ENCODE measurements around the gene CHP2. TPM values are rescaled to one million over a fixed set of nuclear protein-coding genes. Genes with fewer than 3 reads are reported as not detected.

CHP2 gene
- total and polyA plus RNA-seq, 2 donors (not counting 3 experiments of a cell fraction or from before 2014, with no cell fraction given): not detected

DNA sequence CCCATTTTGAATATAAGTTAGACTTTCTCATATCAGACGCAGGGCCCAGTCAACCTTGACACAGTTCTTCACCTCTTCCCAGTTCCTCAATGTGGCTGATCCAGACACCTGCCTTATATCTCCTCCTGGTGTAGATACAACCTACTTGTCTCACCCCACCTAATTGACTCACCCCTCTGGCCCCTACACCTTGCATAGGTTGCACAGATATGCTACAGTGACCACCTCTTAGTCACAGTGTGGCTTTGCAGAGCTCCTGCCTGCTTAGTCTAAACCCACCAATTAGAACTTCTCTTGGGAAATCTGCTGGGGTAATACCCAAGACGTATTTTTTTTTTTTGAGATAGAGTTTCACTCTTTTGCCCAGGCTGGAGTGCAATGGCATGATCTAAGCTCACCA is 16.8 kb downstream of the CHP2 start:
- no peak for TF ChIP-seq JUN (IDR thresholded peaks at IDR 0.05; ENCODE audit: borderline replicate concordance, insufficient read depth, insufficient read length, low read depth)
- dilution Hi-C loops (cut with MboI; ENCODE audit: extremely low pct_ligation_motif_present, low sequenced_read_pairs): no loop called here
- Histone ChIP-seq H4K20me1 (replicated peaks; ENCODE audit: control insufficient read depth, extremely low read depth, insufficient read depth, low read length) (no peaks in the 10 kb centered on the region), H3K27ac (ENCODE audit: insufficient read depth, low read depth, low read length) (no peak overlapping the region), H2AFZ (ENCODE audit: low read depth, low read length) (no peak overlapping the region), H3K4me3 (replicated peaks in 1 of 3; ENCODE audit: insufficient read depth in 1 of 3, low read depth in 1 of 3, low read length in 3 of 3) (no peak overlapping the region), H3K4me2 (ENCODE audit: insufficient read depth, low read length) (no peak overlapping the region), H3K9me1 (replicated peaks; ENCODE audit: control insufficient read depth, extremely low read depth, insufficient read depth, low read length) (no peaks in the 10 kb centered on the region), H3K36me3 (ENCODE audit: control insufficient read depth in 2 of 2, extremely low read depth in 1 of 2, insufficient read depth in 2 of 2, low read length in 2 of 2) (no peaks in the 10 kb centered on the region), H3K27me3 (ENCODE audit: control insufficient read depth in 2 of 2, insufficient read depth in 2 of 2, low read length in 2 of 2) (no peaks in the 10 kb centered on the region), H3K9ac (replicated peaks; ENCODE audit: extremely low read depth, insufficient read depth, low read length) (no peak overlapping the region), H3K79me2 (ENCODE audit: control insufficient read depth, insufficient read depth, low read length) (no peaks in the 10 kb centered on the region), H3K4me1 (ENCODE audit: control insufficient read depth, extremely low read depth, insufficient read depth, low read length) (no peaks in the 10 kb centered on the region), H3K9me3 (replicated peaks; ENCODE audit: control insufficient read depth, insufficient read depth, low read length) (no peaks in the 10 kb centered on the region)
- intact Hi-C loops (cut with micrococcal nuclease): no loop called here
- ChIA-PET CTCF (no interaction called here), POLR2A (no interaction called here)
- BruUV-seq (replicated peaks): no TSS peak
- FAIRE-seq: no peak
- DNase-seq (ENCODE audit: low read depth, low spot score): no peak

DNA sequence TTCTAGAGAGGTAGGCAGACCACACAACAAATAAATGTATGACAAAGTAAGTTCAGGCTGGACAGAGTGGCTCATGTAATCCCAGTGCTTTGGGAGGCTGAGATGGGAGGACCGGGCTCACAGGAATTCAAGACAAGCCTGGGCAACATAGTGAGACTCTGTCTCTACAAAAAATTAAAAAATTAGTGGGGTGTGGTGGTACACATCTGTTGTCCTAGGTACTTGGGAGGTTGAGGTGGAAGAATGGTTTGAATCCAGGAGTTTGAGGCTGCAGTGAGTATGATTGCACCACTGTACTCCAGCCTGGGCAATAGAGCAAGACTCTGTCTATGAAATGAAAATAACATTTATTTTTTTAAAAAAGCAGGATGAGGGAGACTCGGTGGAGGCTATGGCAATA is 18.5 kb downstream of the CHP2 start:
- dilution Hi-C loops (cut with MboI; ENCODE audit: extremely low pct_ligation_motif_present, low sequenced_read_pairs) (no loop called here), intact Hi-C loops (cut with micrococcal nuclease) (no loop called here)
- no peaks in the 10 kb centered on the region for H3K9me1 ChIP-seq (replicated peaks; ENCODE audit: control insufficient read depth, extremely low read depth, insufficient read depth, low read length)
- no peaks in the 10 kb centered on the region for H3K27me3 ChIP-seq (ENCODE audit: control insufficient read depth in 2 of 2, insufficient read depth in 2 of 2, low read length in 2 of 2)
- H3K79me2 ChIP-seq (ENCODE audit: control insufficient read depth, insufficient read depth, low read length): no peaks in the 10 kb centered on the region
- no peak overlapping the region for H3K9ac ChIP-seq (replicated peaks; ENCODE audit: extremely low read depth, insufficient read depth, low read length)
- FAIRE-seq (no peak), DNase-seq (ENCODE audit: low read depth, low spot score) (no peak)
- CTCF ChIA-PET: interaction anchor here (1.0 to 1.5 kb wide), 3 partner anchors 10 to 237 kb away, joined by 3 to 5 read pairs (median 4); no protein-coding TSS in a partner anchor
- no peak overlapping the region for H3K27ac ChIP-seq (ENCODE audit: insufficient read depth, low read depth, low read length)
- POLR2A ChIA-PET: no interaction called here
- TF ChIP-seq, protein P1, sequence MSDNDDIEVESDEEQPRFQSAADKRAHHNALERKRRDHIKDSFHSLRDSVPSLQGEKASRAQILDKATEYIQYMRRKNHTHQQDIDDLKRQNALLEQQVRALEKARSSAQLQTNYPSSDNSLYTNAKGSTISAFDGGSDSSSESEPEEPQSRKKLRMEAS (IDR thresholded peaks at IDR 0.05; ENCODE audit: insufficient read depth, insufficient read length): no peak
- TF ChIP-seq POLR2A (IDR thresholded peaks at IDR 0.05; ENCODE audit: low read depth, low read length) (no peak), FOS (IDR thresholded peaks at IDR 0.05; ENCODE audit: borderline replicate concordance, insufficient read depth, low read length) (no peak), GATA2 (IDR thresholded peaks at IDR 0.05; ENCODE audit: insufficient read depth, insufficient read length, low read depth, low read length) (no peak), POLR2AphosphoS5 (IDR thresholded peaks at IDR 0.05; ENCODE audit: insufficient read depth, low read depth, low read length) (no peak), MYC (IDR thresholded peaks at IDR 0.05; ENCODE audit: low read depth, low read length) (no peak), EZH2 (IDR thresholded peaks at IDR 0.05; ENCODE audit: borderline replicate concordance, low read depth, low read length, severe bottlenecking) (no peak), JUN (IDR thresholded peaks at IDR 0.05; ENCODE audit: borderline replicate concordance, insufficient read depth, insufficient read length, low read depth) (no peak)
- TF ChIP-seq, protein P2, sequence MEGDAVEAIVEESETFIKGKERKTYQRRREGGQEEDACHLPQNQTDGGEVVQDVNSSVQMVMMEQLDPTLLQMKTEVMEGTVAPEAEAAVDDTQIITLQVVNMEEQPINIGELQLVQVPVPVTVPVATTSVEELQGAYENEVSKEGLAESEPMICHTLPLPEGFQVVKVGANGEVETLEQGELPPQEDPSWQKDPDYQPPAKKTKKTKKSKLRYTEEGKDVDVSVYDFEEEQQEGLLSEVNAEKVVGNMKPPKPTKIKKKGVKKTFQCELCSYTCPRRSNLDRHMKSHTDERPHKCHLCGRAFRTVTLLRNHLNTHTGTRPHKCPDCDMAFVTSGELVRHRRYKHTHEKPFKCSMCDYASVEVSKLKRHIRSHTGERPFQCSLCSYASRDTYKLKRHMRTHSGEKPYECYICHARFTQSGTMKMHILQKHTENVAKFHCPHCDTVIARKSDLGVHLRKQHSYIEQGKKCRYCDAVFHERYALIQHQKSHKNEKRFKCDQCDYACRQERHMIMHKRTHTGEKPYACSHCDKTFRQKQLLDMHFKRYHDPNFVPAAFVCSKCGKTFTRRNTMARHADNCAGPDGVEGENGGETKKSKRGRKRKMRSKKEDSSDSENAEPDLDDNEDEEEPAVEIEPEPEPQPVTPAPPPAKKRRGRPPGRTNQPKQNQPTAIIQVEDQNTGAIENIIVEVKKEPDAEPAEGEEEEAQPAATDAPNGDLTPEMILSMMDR (IDR thresholded peaks at IDR 0.05; ENCODE audit: extremely low read depth in 1 of 2, insufficient read depth in 1 of 2, low read depth in 1 of 2, low read length in 2 of 2): no peak
- no peaks in the 10 kb centered on the region for H3K4me1 ChIP-seq (ENCODE audit: control insufficient read depth, extremely low read depth, insufficient read depth, low read length)
- no peaks in the 10 kb centered on the region for H3K9me3 ChIP-seq (replicated peaks; ENCODE audit: control insufficient read depth, insufficient read depth, low read length)
- H3K36me3 ChIP-seq (ENCODE audit: control insufficient read depth in 2 of 2, extremely low read depth in 1 of 2, insufficient read depth in 2 of 2, low read length in 2 of 2): no peaks in the 10 kb centered on the region
- no peaks in the 10 kb centered on the region for H4K20me1 ChIP-seq (replicated peaks; ENCODE audit: control insufficient read depth, extremely low read depth, insufficient read depth, low read length)
- H3K4me3 ChIP-seq (replicated peaks in 1 of 3; ENCODE audit: insufficient read depth in 1 of 3, low read depth in 1 of 3, low read length in 3 of 3): no peak overlapping the region
- BruUV-seq (replicated peaks): no TSS peak
- no peak overlapping the region for H3K4me2 ChIP-seq (ENCODE audit: insufficient read depth, low read length)
- no peak overlapping the region for H2AFZ ChIP-seq (ENCODE audit: low read depth, low read length)

Data from endothelial cell of umbilical vein (primary cell).